ENCODE measurements around the gene CCL17. TPM values are rescaled to one million over a fixed set of nuclear protein-coding genes. Genes with fewer than 3 reads are reported as not detected.
"Not testable (repeated sequence)": the region's sequence is repeated elsewhere in the genome, so short reads cannot be mapped to it uniquely, and the experiment has no call there.

Gene CCL17
- total and polyA plus RNA-seq, 9 of the 15 experiments (the other 6 are each of a cell fraction or from before 2014, with no cell fraction given): not detected

DNA sequence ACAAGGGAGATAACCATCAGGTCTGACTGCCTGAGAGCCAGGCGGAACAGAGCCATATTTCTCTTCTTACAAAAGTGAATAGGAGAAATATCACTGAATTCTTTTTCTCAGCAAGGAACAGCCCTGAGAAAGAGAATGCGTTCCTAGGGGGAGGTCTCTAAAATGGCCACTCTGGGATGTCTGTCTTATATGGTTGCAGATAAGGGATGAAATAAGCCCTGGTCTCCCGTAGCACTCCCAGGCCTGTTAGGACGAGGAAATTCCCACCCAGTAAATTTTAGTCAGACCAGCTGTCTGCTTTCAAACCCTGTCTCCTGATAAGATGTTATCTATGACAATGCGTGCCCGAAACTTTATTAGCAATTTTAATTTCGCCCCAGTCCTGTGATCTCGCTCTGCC is 35.4 kb downstream of the CCL17 start:
- TF ChIP-seq CBX3 (IDR thresholded peaks at IDR 0.05; ENCODE audit: borderline replicate concordance in 1 of 2, low read length in 2 of 2) (peak in 1 of 2 experiments; percentile 82; a peak in 2 of 3 replicates), TRIM28 (IDR thresholded peaks at IDR 0.05) (0 out of 2 replicates have a peak, but pooled peaks have one; percentile 40), CBX5 (IDR thresholded peaks at IDR 0.05; ENCODE audit: borderline replicate concordance, low read depth) (peak; percentile 76; the same call in 1 of the 2 replicates)
- H3K79me2 ChIP-seq (ENCODE audit: control insufficient read depth, insufficient read depth, low read length): peaks cover 27% of the 10 kb centered on the region
- intact Hi-C loops (cut with micrococcal nuclease); H3K27ac ChIP-seq (ENCODE audit: extremely low read depth, low read depth, low read length); FAIRE-seq; H4K20me1 ChIP-seq (replicated peaks; ENCODE audit: control insufficient read depth, insufficient read depth, low read length); CTCF ChIA-PET (ENCODE audit: low intra/inter-chr PET ratio); H3K4me3 ChIP-seq; BruUV-seq (replicated peaks); H3K9me3 ChIP-seq (replicated peaks; ENCODE audit: control insufficient read depth, insufficient read depth, low read depth, low read length); H3K27me3 ChIP-seq (ENCODE audit: control insufficient read depth in 2 of 2, insufficient read depth in 2 of 2, low read length in 2 of 2); H3K9me1 ChIP-seq (ENCODE audit: control insufficient read depth, insufficient read depth, low read length); H3K4me2 ChIP-seq (ENCODE audit: insufficient read depth, low read length); ATAC-seq; H2AFZ ChIP-seq (ENCODE audit: low read depth, low read length); H3K9ac ChIP-seq (ENCODE audit: insufficient read depth in 1 of 2, low read depth in 2 of 2, low read length in 2 of 2); POLR2A ChIA-PET; in situ Hi-C loops (cut with MboI); H3K4me1 ChIP-seq (replicated peaks in 1 of 2; ENCODE audit: control insufficient read depth in 2 of 2, insufficient read depth in 2 of 2, low read length in 2 of 2); DNase-seq (ENCODE audit: extremely low read depth in 1 of 4, low spot score in 3 of 4): not testable (repeated sequence)
- peaks cover 68% of the 10 kb centered on the region; the same call in 2 of the 3 replicates for H3K36me3 ChIP-seq (ENCODE audit: control insufficient read depth, insufficient read depth, low read length)
- 96% methylated on average over 8 of the region's 8 CpGs for WGBS (ENCODE audit: insufficient coverage, low coverage, missing lambda C conversion rate)

DNA sequence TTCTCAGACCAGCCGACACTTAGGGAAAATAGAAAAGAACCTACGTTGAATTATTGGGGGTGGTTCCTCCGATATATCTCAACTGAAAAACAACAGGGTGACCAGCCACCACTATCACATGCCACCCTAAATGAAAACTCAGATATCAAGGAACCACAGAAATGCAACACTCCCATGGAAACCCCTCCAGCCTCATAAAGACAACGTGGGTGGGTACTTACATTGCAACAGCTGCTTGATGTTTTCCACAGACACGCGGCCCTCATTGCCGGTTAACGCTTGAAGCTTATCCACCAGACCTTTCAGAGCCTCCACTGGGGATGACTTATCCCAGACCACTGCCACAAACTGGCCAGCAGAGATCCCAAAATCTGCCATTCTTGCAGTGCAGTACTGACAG is 36.0 kb downstream of the CCL17 start:
- H3K9me3 ChIP-seq (replicated peaks; ENCODE audit: control insufficient read depth, insufficient read depth, low read depth, low read length); in situ Hi-C loops (cut with MboI); H3K27ac ChIP-seq (ENCODE audit: extremely low read depth, low read depth, low read length); H3K4me2 ChIP-seq (ENCODE audit: insufficient read depth, low read length); H3K4me3 ChIP-seq; H3K27me3 ChIP-seq (ENCODE audit: control insufficient read depth in 2 of 2, insufficient read depth in 2 of 2, low read length in 2 of 2); H3K9ac ChIP-seq (ENCODE audit: insufficient read depth in 1 of 2, low read depth in 2 of 2, low read length in 2 of 2); H2AFZ ChIP-seq (ENCODE audit: low read depth, low read length); DNase-seq (ENCODE audit: extremely low read depth in 1 of 4, low spot score in 3 of 4); CTCF ChIA-PET (ENCODE audit: low intra/inter-chr PET ratio); POLR2A ChIA-PET; ATAC-seq; BruUV-seq (replicated peaks); FAIRE-seq; H3K4me1 ChIP-seq (replicated peaks in 1 of 2; ENCODE audit: control insufficient read depth in 2 of 2, insufficient read depth in 2 of 2, low read length in 2 of 2); intact Hi-C loops (cut with micrococcal nuclease); H4K20me1 ChIP-seq (replicated peaks; ENCODE audit: control insufficient read depth, insufficient read depth, low read length); H3K9me1 ChIP-seq (ENCODE audit: control insufficient read depth, insufficient read depth, low read length): not testable (repeated sequence)
- Histone ChIP-seq H3K36me3 (ENCODE audit: control insufficient read depth, insufficient read depth, low read length) (peaks cover 65% of the 10 kb centered on the region; the same call in 2 of the 3 replicates), H3K79me2 (ENCODE audit: control insufficient read depth, insufficient read depth, low read length) (peaks cover 33% of the 10 kb centered on the region)
- 97% methylated on average over 6 of the region's 8 CpGs for WGBS (ENCODE audit: insufficient coverage, low coverage, missing lambda C conversion rate)
